Measurements from ENCODE around the gene PTTG2.
"Not testable (repeated sequence)": the region's sequence is repeated elsewhere in the genome, so short reads cannot be mapped to it uniquely, and the experiment has no call there.

Gene PTTG2

DNA sequence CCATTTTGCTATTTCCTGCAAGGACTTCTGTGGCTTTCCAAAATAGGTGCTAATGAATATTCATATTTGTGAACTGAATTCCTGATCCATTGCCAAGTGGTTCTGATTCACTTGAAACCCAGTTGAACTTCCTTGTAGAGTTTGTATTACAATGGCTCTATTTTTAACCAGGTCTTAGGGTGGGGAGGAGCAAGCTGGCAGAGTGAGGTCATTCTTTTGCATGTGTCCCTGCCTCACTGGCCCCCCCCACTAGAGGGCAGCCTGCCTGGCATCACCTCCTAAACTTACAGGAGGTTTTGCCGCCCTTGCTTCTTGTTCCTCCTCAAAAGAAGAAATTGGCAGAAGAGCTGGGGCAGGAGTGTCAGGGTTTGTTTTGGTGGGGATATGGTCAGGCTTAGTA lies 10.5 kb downstream of the PTTG2 start:
- DNase-seq (ENCODE audit: low spot score in 2 of 2) (peak; percentile 64 to 66), ATAC-seq (ENCODE audit: low read depth) (peak; percentile 99)
- Mint-ChIP-seq H3K27me3 (no peaks in the 10 kb centered on the region), H3K9me3 (peaks cover 3% of the 10 kb centered on the region), H3K4me3 (no peak overlapping the region), H3K4me1 (peaks cover 25% of the 10 kb centered on the region), H3K36me3 (peaks cover 6% of the 10 kb centered on the region), H3K27ac (peak overlapping the region; percentile 40)

DNA sequence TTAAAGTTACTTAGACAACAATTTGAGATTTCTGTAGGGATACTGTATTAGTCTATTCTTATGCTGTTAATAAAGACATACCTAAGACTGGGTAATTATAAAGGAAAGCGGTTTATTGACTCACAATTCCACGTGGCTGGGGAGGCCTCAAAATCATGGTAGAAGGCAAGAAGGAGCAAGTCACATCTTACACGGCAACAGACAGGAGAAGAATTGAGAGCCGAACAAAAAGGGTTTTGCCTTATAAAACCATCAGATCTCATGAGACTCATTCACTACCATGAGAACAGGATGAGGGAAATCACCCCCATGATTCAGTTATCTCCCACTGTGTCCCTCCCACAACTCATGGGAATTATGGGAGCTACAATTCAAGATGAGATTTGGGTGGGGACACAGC lies 11.0 kb downstream of the PTTG2 start:
- Mint-ChIP-seq H3K9me3 (peaks cover 3% of the 10 kb centered on the region), H3K36me3 (peaks cover 6% of the 10 kb centered on the region), H3K4me3 (no peak overlapping the region), H3K27me3 (no peaks in the 10 kb centered on the region), H3K4me1 (peaks cover 25% of the 10 kb centered on the region), H3K27ac (peak overlapping the region; percentile 40)
- ATAC-seq (ENCODE audit: low read depth) (no peak), DNase-seq (ENCODE audit: low spot score in 2 of 2) (no peak)

DNA sequence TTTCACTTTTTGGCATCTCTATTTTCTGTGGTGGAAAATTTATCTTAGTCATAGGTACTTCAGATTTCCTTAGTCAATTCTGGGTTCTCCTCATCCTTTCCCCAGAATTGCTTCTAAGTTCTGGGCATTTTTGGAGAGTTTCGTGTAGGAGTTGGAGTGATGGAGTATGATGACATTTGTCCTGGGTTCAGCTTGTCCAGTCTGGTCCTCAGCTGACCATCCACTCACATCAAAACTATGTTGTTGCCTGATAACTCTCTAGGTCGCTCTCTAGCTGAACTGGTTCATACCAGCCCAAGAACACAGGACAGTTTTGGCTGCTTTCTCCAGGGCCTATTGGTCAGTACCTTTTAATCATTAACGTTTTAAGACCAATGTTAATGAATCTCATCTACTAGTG lies 13.2 kb downstream of the PTTG2 start:
- no peak for DNase-seq (ENCODE audit: low spot score in 2 of 2)
- ATAC-seq (ENCODE audit: low read depth): no peak
- H3K27me3 Mint-ChIP-seq: no peaks in the 10 kb centered on the region
- no peak overlapping the region for H3K27ac Mint-ChIP-seq
- no peak overlapping the region for H3K4me3 Mint-ChIP-seq
- peaks cover 3% of the 10 kb centered on the region for H3K9me3 Mint-ChIP-seq
- H3K4me1 Mint-ChIP-seq: peaks cover 24% of the 10 kb centered on the region
- H3K36me3 Mint-ChIP-seq: peaks cover 6% of the 10 kb centered on the region

DNA sequence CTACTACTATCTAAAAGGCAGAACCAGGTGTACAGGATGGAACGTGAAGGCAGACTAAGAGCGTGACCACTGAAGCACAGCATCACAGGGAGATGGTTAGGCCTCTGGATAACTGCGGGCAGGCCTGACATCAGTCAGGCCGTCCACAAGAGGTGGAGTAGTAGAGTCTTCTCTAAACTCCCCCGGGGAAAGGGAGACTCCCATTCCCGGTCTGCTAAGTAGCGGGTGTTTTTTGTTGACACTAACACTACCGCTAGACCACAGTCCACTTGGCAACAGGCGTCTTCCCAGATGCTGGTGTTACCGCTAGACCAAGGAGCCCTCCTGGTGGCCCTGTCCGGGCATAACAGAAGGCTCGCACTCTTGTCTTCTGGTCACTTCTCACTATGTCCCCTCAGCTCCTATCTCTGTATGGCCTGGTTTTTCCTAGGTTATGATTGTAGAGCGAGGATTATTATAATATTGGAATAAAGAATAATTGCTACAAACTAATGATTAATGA lies 15.2 kb downstream of the PTTG2 start:
- not testable (repeated sequence) for DNase-seq (ENCODE audit: low spot score in 2 of 2); H3K4me3 Mint-ChIP-seq; H3K9me3 Mint-ChIP-seq; H3K27ac Mint-ChIP-seq; H3K27me3 Mint-ChIP-seq; ATAC-seq (ENCODE audit: low read depth); H3K36me3 Mint-ChIP-seq
- peaks cover 24% of the 10 kb centered on the region for H3K4me1 Mint-ChIP-seq

DNA sequence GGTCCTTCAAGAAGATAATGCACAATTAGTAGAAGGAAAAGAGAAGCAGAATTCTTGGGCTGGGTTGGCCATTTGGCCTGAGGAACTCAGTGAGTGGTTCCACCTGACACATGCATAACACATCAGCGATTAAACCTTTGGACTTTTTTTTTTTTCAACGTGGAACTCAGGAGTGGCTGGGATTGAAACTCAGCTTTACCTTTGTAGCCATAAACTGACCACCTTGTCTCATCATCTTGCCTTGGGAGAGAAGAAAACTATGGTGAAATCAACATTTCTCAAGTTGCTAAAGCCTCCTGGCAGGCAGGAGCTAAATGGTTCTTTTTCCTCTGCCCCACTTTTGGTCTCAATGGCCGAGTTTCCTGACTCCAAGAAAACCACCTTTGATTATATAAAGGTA lies 16.3 kb downstream of the PTTG2 start:
- H3K27ac Mint-ChIP-seq: peak overlapping the region; percentile 55
- DNase-seq (ENCODE audit: low spot score in 2 of 2): no peak
- H3K9me3 Mint-ChIP-seq: no peaks in the 10 kb centered on the region
- peaks cover 19% of the 10 kb centered on the region for H3K4me1 Mint-ChIP-seq
- H3K36me3 Mint-ChIP-seq: no peaks in the 10 kb centered on the region
- H3K4me3 Mint-ChIP-seq: peak overlapping the region; percentile 78
- H3K27me3 Mint-ChIP-seq: no peaks in the 10 kb centered on the region
- ATAC-seq (ENCODE audit: low read depth): no peak

DNA sequence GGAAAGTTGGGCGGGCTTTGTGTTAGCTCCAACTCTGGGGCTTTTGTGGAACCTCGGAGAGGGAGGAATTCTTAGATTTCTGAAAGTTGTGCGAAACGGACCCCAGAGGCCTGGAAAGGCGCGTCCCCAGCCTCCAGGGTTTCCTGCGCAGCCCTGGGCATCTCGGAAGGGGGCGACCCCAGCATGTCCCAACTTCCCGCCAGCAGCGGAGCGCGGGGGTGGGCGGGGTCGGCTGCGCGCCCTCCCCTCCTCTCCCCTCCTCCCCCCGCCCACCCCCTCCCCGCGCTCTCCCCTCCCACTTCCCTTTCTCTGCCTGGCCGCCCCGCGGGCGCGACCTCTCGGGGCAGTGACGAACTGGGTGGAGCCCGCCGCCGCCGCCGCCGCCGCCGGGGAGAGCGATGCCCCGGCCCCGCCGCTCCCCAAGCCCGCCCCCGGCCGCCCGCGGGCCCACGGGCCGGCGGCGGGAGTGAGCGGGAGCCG lies 16.8 kb downstream of the PTTG2 start:
- no peaks in the 10 kb centered on the region for H3K27me3 Mint-ChIP-seq
- H3K4me3 Mint-ChIP-seq: peak overlapping the region; percentile 78
- peak overlapping the region; percentile 55 for H3K27ac Mint-ChIP-seq
- H3K36me3 Mint-ChIP-seq: no peaks in the 10 kb centered on the region
- DNase-seq (ENCODE audit: low spot score in 2 of 2) (peak; percentile 80 to 82), ATAC-seq (ENCODE audit: low read depth) (peak; percentile 89)
- no peaks in the 10 kb centered on the region for H3K9me3 Mint-ChIP-seq
- H3K4me1 Mint-ChIP-seq: peaks cover 18% of the 10 kb centered on the region

DNA sequence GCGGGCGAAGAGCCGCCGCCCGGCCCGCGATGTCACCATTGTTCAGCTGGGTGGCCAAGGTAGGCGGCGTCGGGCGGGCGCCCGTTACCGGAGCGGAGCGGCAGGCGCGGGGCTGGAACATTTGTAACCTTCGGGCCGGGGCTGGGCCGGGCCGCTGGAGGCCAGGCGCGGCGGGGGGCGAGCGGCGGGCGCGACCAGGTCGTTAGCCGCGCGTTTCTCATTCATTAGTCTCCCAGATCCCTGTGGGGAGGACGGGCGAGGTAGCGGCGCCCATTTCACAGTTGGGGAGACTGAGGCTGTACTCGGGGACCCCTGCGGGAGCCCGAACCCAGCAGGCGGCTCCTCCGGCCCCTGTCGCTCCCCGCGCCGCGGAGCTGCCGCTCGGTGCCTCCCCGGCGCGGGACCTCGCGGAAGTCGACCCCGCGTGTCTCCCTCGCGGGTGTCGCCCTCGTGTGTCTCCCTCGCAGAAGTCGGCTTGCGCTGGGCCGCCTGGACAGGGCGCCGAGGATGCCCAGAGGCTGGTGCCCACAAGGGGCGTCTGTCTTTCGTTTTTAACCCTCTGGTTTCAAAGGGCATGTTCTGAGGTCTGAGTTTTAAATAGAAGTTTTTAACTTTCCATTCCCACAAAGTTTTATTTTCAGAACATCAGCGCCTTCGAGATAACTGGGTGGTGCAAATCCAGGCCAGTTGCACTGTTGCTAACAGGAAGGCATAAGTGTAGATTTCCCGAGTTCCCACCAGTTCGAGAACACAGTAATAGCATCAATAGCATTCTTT lies 17.5 kb downstream of the PTTG2 start:
- no peaks in the 10 kb centered on the region for H3K36me3 Mint-ChIP-seq
- H3K9me3 Mint-ChIP-seq: no peaks in the 10 kb centered on the region
- H3K4me3 Mint-ChIP-seq: peak overlapping the region; percentile 78
- DNase-seq (ENCODE audit: low spot score in 2 of 2) (peak; percentile 67 to 68), ATAC-seq (ENCODE audit: low read depth) (peak; percentile 75)
- peak overlapping the region; percentile 69 for H3K27ac Mint-ChIP-seq
- no peaks in the 10 kb centered on the region for H3K27me3 Mint-ChIP-seq
- peaks cover 17% of the 10 kb centered on the region for H3K4me1 Mint-ChIP-seq

DNA sequence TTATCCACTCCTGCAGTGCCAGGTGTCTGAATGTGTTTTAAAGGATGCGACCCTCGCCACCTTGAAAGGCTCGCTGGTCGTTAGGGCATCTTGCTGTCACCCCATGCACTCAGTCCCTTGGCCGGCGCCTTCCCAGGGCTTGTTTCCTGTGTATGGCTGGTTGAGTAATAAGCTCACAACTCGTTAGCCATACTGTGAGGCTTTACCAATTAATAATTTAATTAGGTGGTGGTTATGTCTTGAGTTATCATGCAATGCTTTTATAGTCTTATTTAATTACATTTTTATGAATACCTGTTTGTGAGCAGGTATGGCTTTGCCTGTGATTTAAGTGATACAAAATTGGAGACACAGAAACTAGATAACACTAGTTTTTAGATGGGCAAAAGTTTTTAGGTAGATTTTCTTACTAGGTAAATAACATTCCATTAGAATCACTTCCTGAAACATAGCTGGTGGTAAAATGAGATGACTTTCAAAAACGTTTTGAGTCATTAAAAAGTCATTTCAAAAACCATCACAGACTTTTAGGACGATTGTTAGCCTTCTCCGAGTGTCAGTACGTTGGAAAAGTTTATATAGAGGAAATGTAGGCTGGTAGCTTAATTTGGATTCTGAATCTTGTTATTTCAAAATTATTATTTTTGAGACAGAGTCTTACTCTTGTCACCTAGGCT lies 18.2 kb downstream of the PTTG2 start:
- H3K27ac Mint-ChIP-seq: peak overlapping the region; percentile 69
- ATAC-seq (ENCODE audit: low read depth): no peak
- H3K4me3 Mint-ChIP-seq: peak overlapping the region; percentile 78
- H3K9me3 Mint-ChIP-seq: no peaks in the 10 kb centered on the region
- H3K4me1 Mint-ChIP-seq: peaks cover 17% of the 10 kb centered on the region
- no peaks in the 10 kb centered on the region for H3K36me3 Mint-ChIP-seq
- no peaks in the 10 kb centered on the region for H3K27me3 Mint-ChIP-seq
- DNase-seq (ENCODE audit: low spot score in 2 of 2): no peak

DNA sequence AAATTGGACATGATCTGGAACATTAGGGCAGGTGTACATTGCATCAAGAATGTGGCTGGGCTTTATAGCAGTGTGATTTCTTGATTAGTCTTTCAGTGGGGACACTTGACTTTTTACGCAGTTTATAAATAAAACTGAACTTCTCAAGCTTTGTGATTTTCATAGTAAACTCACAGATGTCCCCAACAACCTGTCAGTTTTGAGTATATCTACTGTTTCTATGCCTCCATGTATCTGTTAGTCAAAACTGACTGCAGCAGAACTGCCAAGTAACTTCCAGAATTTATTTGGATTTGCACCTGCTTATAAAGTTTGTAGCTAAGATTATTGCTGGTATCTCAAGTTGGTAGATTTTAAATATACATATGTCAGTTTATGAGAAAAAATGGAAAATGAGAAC lies 20.0 kb downstream of the PTTG2 start:
- Mint-ChIP-seq H3K36me3 (no peaks in the 10 kb centered on the region), H3K9me3 (no peaks in the 10 kb centered on the region), H3K4me3 (no peak overlapping the region), H3K27ac (no peak overlapping the region), H3K4me1 (peaks cover 14% of the 10 kb centered on the region), H3K27me3 (no peaks in the 10 kb centered on the region)
- ATAC-seq (ENCODE audit: low read depth) (no peak), DNase-seq (ENCODE audit: low spot score in 2 of 2) (no peak)

DNA sequence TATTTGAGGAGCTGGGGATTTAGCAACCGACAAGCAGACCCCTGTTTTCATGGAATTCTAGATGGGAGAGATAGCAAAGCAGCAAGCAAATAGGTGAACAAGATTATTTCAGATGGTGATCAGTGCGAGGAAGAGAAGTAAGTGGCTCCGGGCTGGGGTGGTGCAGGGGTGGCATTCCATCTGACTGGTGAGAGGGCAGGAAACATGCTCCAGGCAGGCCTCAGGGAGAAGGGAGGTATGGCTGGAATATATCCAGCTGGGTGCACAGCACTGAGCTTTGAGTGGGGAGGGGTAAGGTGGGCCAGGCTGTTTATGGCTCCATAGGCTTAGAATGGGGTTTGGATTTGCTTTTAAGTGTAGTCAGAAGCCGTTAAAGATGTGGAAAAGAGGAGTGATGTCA lies 21.2 kb downstream of the PTTG2 start:
- Mint-ChIP-seq H3K4me3 (no peak overlapping the region), H3K27me3 (no peaks in the 10 kb centered on the region), H3K27ac (no peak overlapping the region), H3K4me1 (peaks cover 18% of the 10 kb centered on the region), H3K9me3 (no peaks in the 10 kb centered on the region), H3K36me3 (no peaks in the 10 kb centered on the region)
- ATAC-seq (ENCODE audit: low read depth) (no peak), DNase-seq (ENCODE audit: low spot score in 2 of 2) (no peak)

DNA sequence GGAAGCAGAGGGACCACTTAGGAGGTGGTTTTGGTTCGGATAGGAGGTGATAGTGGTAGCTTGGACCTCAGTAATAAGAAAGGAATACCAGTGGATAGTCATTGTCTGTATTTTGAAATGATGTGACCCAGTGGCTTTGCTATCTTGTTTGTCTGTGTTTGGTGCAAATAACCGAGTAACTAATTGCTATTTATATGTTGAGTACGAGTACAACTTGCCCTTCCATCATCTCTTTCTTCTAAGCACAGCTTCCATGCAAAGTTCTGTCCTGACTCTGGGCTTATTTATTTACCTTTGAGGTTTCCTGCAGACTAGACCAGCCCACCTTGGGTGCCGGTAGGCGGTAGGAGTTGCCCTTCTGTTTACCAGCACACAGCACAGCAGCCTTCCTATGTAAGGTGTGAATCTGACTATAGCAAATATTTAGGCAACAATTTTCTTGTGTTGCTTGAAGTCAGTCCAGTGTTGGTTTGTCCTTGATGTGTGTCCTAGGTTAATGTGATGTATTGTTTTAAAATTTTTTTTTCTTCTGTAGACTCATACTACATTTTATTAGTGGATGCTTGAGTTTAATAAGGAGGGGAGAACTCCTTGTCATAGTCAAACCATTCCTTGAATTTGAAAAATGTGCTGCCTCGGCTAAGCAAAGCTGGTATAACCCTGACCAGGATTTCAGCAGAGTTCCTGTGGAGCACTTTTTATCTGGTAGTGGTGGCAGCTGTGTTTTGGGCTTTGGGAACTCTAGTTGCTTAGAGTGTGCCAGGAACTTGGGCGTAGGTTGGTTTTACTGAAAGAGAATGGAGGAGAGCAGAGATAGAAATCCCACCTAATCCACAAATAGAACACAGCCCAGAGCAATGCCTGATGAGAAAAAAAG lies 21.9 kb downstream of the PTTG2 start:
- Mint-ChIP-seq H3K9me3 (no peaks in the 10 kb centered on the region), H3K27ac (peak overlapping the region; percentile 28), H3K36me3 (no peaks in the 10 kb centered on the region), H3K4me1 (peaks cover 18% of the 10 kb centered on the region), H3K27me3 (no peaks in the 10 kb centered on the region), H3K4me3 (no peak overlapping the region)
- no peak for ATAC-seq (ENCODE audit: low read depth)
- DNase-seq (ENCODE audit: low spot score in 2 of 2): no peak

DNA sequence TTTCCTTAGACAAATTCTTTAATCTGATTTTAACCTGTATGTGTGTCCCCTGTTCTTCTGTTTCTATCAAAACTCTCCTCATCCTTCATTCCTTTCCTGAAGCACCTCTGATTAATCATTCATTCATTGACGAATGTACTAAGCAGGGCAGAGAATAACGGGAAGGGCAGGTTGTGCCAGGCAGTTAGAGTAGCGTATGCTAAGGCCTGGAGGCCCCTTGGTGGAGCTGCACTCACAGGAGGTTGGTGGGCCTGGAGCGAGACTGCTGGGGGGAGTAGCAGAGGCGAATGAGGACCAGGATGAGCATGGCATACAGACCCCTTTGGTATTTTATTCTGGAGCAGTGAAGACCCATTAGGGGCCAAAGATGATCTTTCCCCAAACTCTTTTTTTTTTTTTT lies 22.5 kb downstream of the PTTG2 start:
- no peak overlapping the region for H3K4me3 Mint-ChIP-seq
- no peaks in the 10 kb centered on the region for H3K9me3 Mint-ChIP-seq
- H3K4me1 Mint-ChIP-seq: peaks cover 18% of the 10 kb centered on the region
- DNase-seq (ENCODE audit: low spot score in 2 of 2) (no peak), ATAC-seq (ENCODE audit: low read depth) (no peak)
- H3K27ac Mint-ChIP-seq: peak overlapping the region; percentile 28
- H3K27me3 Mint-ChIP-seq: no peaks in the 10 kb centered on the region
- no peaks in the 10 kb centered on the region for H3K36me3 Mint-ChIP-seq

DNA sequence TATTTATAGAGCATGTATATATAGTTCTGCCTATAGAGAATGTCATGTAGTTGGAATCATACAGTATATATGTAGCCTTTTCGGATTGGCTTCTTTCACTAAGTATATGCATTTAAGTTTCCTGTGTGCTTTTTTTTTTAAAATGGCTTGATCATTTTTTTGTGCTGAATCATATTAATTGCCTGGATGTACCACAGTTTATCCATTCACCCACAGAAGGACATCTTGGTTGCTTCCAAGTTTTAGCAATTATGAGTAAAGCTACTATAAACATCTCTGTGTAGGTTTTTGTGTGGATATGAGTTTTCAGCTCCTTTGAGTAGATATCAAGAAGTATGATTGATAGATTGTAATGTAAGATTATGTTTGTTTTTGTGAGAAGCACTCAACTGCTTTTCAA lies 23.8 kb downstream of the PTTG2 start:
- no peaks in the 10 kb centered on the region for H3K36me3 Mint-ChIP-seq
- no peak for DNase-seq (ENCODE audit: low spot score in 2 of 2)
- no peak for ATAC-seq (ENCODE audit: low read depth)
- no peaks in the 10 kb centered on the region for H3K27me3 Mint-ChIP-seq
- H3K9me3 Mint-ChIP-seq: no peaks in the 10 kb centered on the region
- no peak overlapping the region for H3K4me3 Mint-ChIP-seq
- H3K27ac Mint-ChIP-seq: no peak overlapping the region
- H3K4me1 Mint-ChIP-seq: peaks cover 18% of the 10 kb centered on the region

All from memory B cell (primary cell).